HL-60/S4 treated with phorbol 12-myristate 13-acetate at 8.2 ng/mL for 4 days and 3 days (cell line): ENCODE results near the gene CASS4.

Source experiments
- in situ Hi-C: fragments of 300-500 bp; cut with MboI; formaldehyde crosslinking; loops from 2 replicates; pipeline ENCODE4 v1.15.0; 2022; ENCODE audit warnings: low sequenced_read_pairs

CASS4 gene

DNA sequence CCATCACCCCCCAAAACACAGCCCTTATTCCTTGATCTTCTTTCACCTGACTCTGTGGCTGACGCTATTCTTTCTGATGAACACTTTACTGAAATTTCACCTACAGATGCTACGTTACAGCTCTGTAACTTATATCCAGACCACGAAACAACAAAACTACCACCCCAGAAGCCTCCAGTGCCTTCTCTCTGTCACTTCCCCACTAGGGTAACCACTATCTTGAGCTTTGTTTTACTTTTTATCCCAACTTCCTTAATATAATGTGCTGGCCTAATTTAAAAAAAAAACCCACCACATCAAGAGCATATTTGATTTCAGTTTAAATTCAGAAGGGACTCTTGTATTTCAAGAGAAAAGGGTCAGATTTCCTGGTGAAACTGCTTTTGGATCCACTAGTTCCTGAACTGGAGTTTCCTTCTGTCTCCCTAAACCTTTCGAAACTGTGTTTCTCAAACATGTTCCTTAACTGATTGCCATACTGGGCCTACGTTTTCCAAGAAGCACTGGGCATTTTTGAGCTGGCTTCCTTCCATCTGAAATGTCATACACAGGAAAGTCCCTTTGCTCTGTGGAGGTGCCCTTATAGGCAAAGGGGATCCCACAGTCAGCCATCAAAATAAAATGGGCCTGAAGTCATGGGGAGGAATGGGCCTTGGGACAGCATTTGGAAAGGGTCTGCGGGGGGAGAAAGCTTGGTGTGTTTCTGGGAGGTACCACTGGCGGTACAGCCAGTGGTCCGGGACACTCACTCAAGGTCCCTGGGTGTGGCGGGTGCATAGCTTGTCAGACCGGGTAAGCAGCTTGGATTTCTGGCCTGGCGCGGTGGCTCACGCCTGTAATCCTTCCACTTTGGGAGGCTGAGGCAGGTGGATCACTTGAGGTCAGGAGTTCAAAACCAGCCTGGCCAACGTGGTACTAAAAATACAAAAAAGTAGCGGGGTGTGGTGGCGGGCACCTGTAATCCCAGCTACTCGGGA is 30.6 kb downstream of the CASS4 start:
- in situ Hi-C loops: no loop called here

GRCh38 chr20:56443654-56444540 is 31.8 kb downstream of the CASS4 start:
- in situ Hi-C loops: no loop called here

- in situ Hi-C loops: no loop called here
Observed at GRCh38 chr20:56445130-56445529, 33.1 kb downstream of the CASS4 start.

- in situ Hi-C loops: no loop called here
Observed at GRCh38 chr20:56445540-56445939, 33.5 kb downstream of the CASS4 start.

GRCh38 chr20:56447227-56447626 is 35.2 kb downstream of the CASS4 start:
- in situ Hi-C loops: no loop called here

DNA sequence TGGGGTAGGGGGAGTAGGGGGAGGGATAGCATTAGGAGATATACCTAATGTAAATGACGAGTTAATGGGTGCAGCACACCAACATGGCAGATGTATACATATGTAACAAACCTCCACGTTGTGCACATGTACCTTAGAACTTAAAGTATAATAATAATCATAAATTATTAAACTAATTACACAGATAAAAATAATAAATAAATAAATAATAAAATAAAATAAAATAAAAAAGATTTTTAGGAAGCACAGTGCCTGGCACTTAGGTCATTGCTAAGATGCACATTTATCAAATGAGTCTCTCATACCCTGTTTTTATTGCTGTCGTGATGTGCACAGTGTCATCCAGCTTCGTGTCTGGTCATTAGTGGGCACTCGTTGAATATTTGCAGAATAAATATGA is 37.4 kb downstream of the CASS4 start:
- in situ Hi-C loops: no loop called here

DNA sequence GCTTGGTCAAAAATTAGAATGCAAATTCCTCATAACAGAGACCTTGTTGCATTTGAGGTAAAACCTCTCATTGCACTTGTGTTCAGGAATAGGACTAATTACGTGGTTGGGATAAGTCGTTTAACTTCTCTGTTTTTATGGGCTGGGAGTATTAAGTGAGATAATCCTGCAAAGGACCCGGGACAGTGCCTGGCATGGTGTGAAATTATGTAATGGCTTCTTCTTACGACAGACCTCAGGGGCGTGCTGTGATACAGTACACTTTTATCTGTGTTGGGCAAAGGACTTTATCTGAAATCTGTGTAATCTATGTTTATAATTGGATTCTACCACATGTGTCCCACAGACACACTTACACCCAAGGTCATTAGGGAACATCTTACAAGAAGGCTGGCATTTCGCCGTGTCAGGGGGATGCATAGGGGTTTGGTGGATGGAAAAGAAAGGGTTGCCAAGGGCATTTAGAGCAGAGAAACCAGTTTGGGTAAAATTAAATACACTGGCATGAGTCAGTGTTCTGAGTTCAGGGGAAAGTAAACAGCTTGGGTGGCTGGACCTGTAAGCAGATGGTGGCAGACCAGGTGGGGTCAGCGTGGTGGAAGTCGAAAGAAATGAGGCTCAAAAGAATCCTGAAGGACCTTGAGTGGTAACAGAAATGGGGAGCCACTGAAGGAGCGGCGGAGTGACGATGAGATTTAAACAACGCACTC is 39.2 kb downstream of the CASS4 start:
- in situ Hi-C loops: no loop called here

GRCh38 chr20:56453352-56453751 is 41.3 kb downstream of the CASS4 start:
- in situ Hi-C loops: no loop called here

DNA sequence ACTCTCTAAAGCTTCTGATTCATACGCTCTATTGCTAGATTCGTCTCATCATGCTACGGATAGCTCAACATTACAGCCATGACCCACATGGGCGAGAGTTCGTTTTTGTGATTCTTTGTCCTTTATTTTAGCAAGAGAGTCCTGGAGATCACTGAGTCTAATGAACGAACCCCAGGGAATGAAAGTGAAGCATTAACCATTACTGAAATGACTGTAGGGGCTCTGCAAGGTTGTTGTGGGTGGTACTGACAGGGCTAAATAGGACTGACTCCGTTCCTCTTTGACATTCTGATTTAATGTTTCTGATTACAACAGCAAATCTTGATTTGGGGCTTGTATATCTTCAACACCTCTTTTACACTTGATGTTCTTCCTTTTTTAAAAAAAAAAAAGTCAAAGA is 42.7 kb downstream of the CASS4 start:
- in situ Hi-C loops: no loop called here

DNA sequence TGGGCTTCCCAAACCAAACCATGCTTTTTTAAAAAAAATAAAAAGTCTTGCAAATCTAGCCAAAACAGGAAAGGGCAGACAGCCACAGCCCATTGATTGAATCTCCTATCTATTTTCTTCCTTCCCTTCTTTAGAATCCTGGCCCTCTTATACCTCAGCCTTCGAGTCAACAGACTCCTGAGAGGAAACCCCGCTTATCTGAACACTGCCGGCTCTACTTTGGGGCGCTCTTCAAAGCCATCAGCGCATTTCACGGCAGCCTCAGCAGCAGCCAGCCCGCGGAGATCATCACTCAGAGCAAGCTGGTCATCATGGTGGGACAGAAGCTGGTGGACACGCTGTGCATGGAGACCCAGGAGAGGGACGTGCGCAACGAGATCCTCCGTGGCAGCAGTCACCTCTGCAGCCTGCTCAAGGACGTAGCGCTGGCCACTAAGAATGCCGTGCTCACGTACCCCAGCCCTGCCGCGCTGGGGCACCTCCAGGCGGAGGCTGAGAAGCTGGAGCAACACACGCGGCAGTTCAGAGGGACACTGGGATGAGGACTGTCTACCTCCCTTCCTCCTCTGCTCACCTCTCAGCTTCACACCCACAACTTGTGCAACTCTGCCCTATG is 46.3 kb downstream of the CASS4 start:
- in situ Hi-C loops: no loop called here

GRCh38 chr20:56460459-56460858 is 48.4 kb downstream of the CASS4 start:
- in situ Hi-C loops: no loop called here

DNA sequence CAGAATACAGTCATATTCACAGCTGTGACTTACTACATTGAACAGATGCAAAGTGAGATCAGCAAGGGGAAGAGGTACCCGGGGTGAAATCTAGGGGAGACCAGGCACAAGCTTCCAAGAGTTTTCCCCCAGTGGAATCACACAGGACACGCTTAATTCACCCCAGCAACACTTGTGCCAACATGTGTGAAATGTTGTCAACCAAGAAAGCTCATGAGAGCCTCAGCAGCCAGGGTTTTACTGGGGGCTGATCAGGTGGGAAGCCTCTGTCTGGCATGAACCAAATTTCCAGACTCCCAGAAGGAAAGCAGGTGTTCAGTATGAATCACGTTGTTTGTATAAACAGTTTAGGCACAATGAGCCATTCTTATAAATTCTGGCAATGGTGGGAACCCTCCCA is 49.5 kb downstream of the CASS4 start:
- in situ Hi-C loops: no loop called here

DNA sequence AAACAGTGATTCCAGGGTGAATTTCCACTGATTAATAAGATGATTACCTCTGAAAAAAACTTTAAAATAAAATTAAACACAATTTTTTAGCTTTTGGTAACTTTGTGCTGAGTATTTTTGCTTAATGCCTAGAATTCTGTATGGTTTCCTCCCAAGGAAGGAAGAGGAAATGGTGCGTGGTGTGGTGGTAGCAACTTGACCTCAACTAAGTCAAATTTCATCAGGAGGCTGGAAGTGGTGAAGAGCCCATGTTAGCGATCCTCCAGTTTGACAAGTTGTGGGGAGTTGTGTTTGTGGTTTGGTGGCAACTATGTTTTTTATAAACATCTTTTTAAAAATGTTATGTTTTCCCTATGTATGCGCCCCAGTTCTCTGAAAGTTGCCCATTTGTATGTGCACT is 51.4 kb downstream of the CASS4 start:
- in situ Hi-C loops: no loop called here

DNA sequence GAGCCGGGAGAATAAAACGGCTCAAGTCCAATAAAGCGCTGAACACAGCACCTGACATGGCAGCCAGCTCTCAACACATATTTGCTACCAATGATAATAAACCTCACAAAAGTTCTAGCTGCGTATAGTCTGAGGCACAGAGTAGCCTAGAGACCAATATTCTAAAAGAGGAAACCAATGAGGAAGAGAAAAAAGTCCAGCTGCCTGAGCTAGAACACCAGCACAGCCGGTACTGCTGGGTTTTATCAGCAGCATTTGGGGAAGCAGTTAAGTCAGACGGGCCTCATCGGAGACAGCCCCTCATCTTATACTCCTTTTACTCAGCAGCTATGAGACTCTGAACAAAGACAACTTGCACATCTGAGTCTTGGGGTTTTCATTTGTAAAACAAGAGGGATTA is 53.9 kb downstream of the CASS4 start:
- in situ Hi-C loops: no loop called here

GRCh38 chr20:56467968-56468315 is 55.9 kb downstream of the CASS4 start:
- in situ Hi-C loops: no loop called here

DNA sequence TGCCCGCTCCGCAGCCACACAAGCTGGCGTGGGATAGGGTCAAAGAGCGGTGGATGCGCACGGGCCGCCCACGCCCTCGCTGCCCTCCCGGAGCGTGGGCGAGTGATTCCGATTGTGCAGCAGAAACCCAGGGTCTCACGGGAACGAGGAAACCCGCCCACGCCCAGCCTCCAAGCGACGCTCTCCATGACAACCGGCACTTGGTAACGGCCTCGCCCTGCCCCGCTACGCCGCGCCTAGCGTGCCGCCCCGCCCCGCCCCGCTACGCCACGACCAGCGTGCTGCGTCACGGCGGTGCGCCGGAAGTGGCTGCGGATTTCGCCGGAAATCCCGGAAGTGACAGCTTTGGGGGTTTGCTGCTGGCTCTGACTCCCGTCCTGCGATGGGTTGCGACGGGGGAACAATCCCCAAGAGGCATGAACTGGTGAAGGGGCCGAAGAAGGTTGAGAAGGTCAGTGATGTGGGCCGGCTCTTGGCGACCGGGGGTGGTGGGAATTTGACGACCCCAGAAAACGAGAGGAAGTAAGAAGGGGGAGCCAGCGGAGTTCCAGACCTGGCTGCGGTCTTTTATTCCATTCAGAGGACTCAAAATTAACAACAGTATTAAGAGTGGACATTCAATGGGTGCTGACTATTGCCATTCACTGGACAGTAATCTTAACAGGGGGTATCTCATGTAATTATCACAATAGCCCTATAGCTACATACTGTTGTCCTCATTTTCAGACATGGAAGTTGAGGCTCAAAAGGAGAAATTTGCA is 56.4 kb downstream of the CASS4 start, which contains the start of gene RTF2:
Gene RTF2 (plus strand): TSS at position 312 of the 761 bp plus-strand sequence. CDS start 71 bp downstream, at position 383.
- in situ Hi-C loops: no loop called here

- in situ Hi-C loops: no loop called here
Observed at GRCh38 chr20:56469077-56469449, 57.0 kb downstream of the CASS4 start.

GRCh38 chr20:56483970-56484369 is 71.9 kb downstream of the CASS4 start:
- in situ Hi-C loops: no loop called here

GRCh38 chr20:56487216-56487615 is 75.2 kb downstream of the CASS4 start:
- in situ Hi-C loops: no loop called here

- in situ Hi-C loops: no loop called here
Observed at GRCh38 chr20:56488566-56488965, 76.5 kb downstream of the CASS4 start.
